Neutrophil (primary cell): Measurements from ENCODE around the gene KCNC4.

ENCODE experiments used
- H3K27ac ChIP-seq: fragments of 200-600 bp; sonication (generic); 2 replicates; pipeline ENCODE4 v1.5.1; 2016; ENCODE audit warnings: mild to moderate bottlenecking, moderate library complexity
- H3K27me3 ChIP-seq: fragments of 200-600 bp; sonication (generic); 2 replicates; pipeline ENCODE4 v1.6.0; 2016; ENCODE audit warnings: mild to moderate bottlenecking
- H3K36me3 ChIP-seq: fragments of 200-600 bp; sonication (generic); 2 replicates; pipeline ENCODE4 v1.5.1; 2017
- H3K4me1 ChIP-seq, 2 experiments: fragments of 200-600 bp in 1 of 2; sonication (generic) in 1 of 2; 1 replicate in 1 of 2; 2 replicates in 1 of 2; pipeline versions ENCODE4 v1.5.1 to v1.6.1; 2013 to 2016; ENCODE audit warnings: low read depth in 1 of 2, low read length in 1 of 2, mild to moderate bottlenecking in 1 of 2, moderate library complexity in 1 of 2; ENCODE audit not compliant: control insufficient read depth in 1 of 2, insufficient read depth in 1 of 2
- H3K4me3 ChIP-seq, 2 experiments: fragments of 200-600 bp in 1 of 2; sonication (generic) in 1 of 2; 1 replicate in 1 of 2; 2 replicates in 1 of 2; pipeline ENCODE4 v1.5.1; 2013 to 2016; ENCODE audit warnings: low read depth in 1 of 2, low read length in 1 of 2, mild to moderate bottlenecking in 1 of 2, moderate library complexity in 1 of 2
- H3K9me3 ChIP-seq: fragments of 200-600 bp; sonication (generic); 2 replicates; pipeline ENCODE4 v1.5.1; 2016
- CTCF ChIP-seq: fragments of 200-600 bp; sonication (generic); IDR thresholded peaks from 2 replicates; pipeline ENCODE4 v1.5.1; 2016; ENCODE audit warnings: antibody characterized with exemption

KCNC4 gene

GRCh38 chr1:110203021-110203661, 7.0 kb upstream of the KCNC4 start:
- Histone ChIP-seq H3K27ac (no peak overlapping the region), H3K4me1 (no peaks in the 10 kb centered on the region), H3K4me3 (no peak overlapping the region), H3K36me3 (no peaks in the 10 kb centered on the region), H3K9me3 (no peaks in the 10 kb centered on the region), H3K27me3 (no peaks in the 10 kb centered on the region)
- peak; percentile 90 for TF ChIP-seq CTCF

- Histone ChIP-seq H3K9me3 (no peaks in the 10 kb centered on the region), H3K4me1 (peaks cover 9% of the 10 kb centered on the region in 2 experiments), H3K27me3 (no peaks in the 10 kb centered on the region), H3K4me3 (no peak overlapping the region), H3K27ac (no peak overlapping the region), H3K36me3 (no peaks in the 10 kb centered on the region)
- TF ChIP-seq CTCF = no peak
Measured at GRCh38 chr1:110205156-110205555, 5.0 kb upstream of the KCNC4 start.

- Histone ChIP-seq H3K4me3 (no peak overlapping the region), H3K27ac (no peak overlapping the region), H3K36me3 (no peaks in the 10 kb centered on the region), H3K27me3 (peaks cover 1% of the 10 kb centered on the region), H3K9me3 (no peaks in the 10 kb centered on the region), H3K4me1 (peaks cover 9% of the 10 kb centered on the region in 2 experiments)
- no peak for TF ChIP-seq CTCF
Measured at GRCh38 chr1:110205591-110206155, 4.4 kb upstream of the KCNC4 start.

GRCh38 chr1:110206261-110206920, 3.7 kb upstream of the KCNC4 start:
- Histone ChIP-seq H3K36me3 (no peaks in the 10 kb centered on the region), H3K27me3 (peaks cover 8% of the 10 kb centered on the region), H3K4me3 (no peak overlapping the region), H3K27ac (no peak overlapping the region), H3K9me3 (no peaks in the 10 kb centered on the region), H3K4me1 (peaks cover 15 to 16% of the 10 kb centered on the region in 2 experiments)
- TF ChIP-seq CTCF = no peak

GRCh38 chr1:110207831-110208230, 2.3 kb upstream of the KCNC4 start:
- peak; percentile 74 for TF ChIP-seq CTCF
- H3K4me1 ChIP-seq = peaks cover 27 to 28% of the 10 kb centered on the region in 2 experiments
- H3K36me3 ChIP-seq = no peaks in the 10 kb centered on the region
- peaks cover 23% of the 10 kb centered on the region for H3K27me3 ChIP-seq
- H3K9me3 ChIP-seq = no peaks in the 10 kb centered on the region
- no peak overlapping the region for H3K27ac ChIP-seq
- H3K4me3 ChIP-seq = no peak overlapping the region
